SU-DHL-6 (cell line): Measurements from ENCODE around the gene S100A7A.

Experiments used
- CTCF ChIP-seq: fragments of 200-600 bp; sonication (generic); IDR thresholded peaks from one replicate; pipeline ENCODE4 v1.5.1; 2017; ENCODE audit warnings: antibody characterized with exemption, mild to moderate bottlenecking, low read length, moderate library complexity; ENCODE audit not compliant: insufficient read depth, poor library complexity, severe bottlenecking
- EZH2phosphoT487 ChIP-seq: fragments of 200-600 bp; sonication (generic), shearing (Covaris generic); conservative IDR thresholded peaks from 2 replicates; pipeline ENCODE4 v1.6.1; 2018; ENCODE audit warnings: mild to moderate bottlenecking, antibody characterized with exemption, low read length, moderate library complexity, mixed read lengths

- TF ChIP-seq CTCF (no peak), EZH2phosphoT487 (no peak)
Measured at GRCh38 chr1:153367090-153367489, 49.2 kb upstream of the S100A7A start.
